Gastroesophageal sphincter (tissue), 4 donors: Measurements from ENCODE around the gene SPEF2. TPM values are rescaled to one million over a fixed set of nuclear protein-coding genes. Genes with fewer than 3 reads are reported as not detected.

Experiments
- ATAC-seq: fragments of 150-250 bp; one replicate; pipeline ENCODE4 v1.9.1; 2016; ENCODE audit warnings: mild to moderate bottlenecking, moderate library complexity
- H3K27ac ChIP-seq, 4 donors: fragments of 200-600 bp; sonication (generic) in 3 of 4; 1 replicate in 3 of 4; 2 replicates in 1 of 4; pipeline ENCODE4 v1.5.1; 2016 to 2019
- H3K27me3 ChIP-seq: fragments of 200-600 bp; sonication (generic); one replicate; pipeline ENCODE4 v1.5.1; 2019
- H3K36me3 ChIP-seq, 2 donors: fragments of 200-600 bp; sonication (generic); one replicate each; pipeline ENCODE4 v1.5.1; 2019; ENCODE audit warnings: control low read depth in 1 of 2
- H3K4me1 ChIP-seq, 3 donors: fragments of 200-600 bp; sonication (generic); 1 replicate in 2 of 3; 2 replicates in 1 of 3; pipeline ENCODE4 v1.5.1; 2016 to 2019; ENCODE audit warnings: control low read depth in 2 of 3
- H3K4me3 ChIP-seq, 2 donors: fragments of 200-600 bp; sonication (generic); one replicate each; pipeline ENCODE4 v1.5.1; 2019; ENCODE audit warnings: mild to moderate bottlenecking in 1 of 2, moderate library complexity in 1 of 2
- H3K9me3 ChIP-seq, 3 donors: fragments of 200-600 bp; sonication (generic); one replicate each; pipeline ENCODE4 v1.5.1; 2017 to 2019; ENCODE audit warnings: control low read depth in 2 of 3
- CTCF ChIP-seq, 4 experiments: fragments of 200-600 bp in 2 of 4; fragments of 450-650 bp in 2 of 4; sonication (generic) in 1 of 4; IDR thresholded peaks; one replicate each; pipeline ENCODE4 v1.5.1; 2017 to 2019; ENCODE audit warnings: antibody characterized with exemption in 4 of 4, mild to moderate bottlenecking in 2 of 4, moderate library complexity in 2 of 4
- EP300 ChIP-seq: sonication (generic); formaldehyde crosslinking; IDR thresholded peaks from one replicate; pipeline ENCODE4 v1.6.1; 2017; ENCODE audit warnings: antibody characterized with exemption, mild to moderate bottlenecking
- POLR2A ChIP-seq, 2 donors: fragments of 450-650 bp; IDR thresholded peaks; one replicate each; pipeline ENCODE4 v1.6.1; 2017; ENCODE audit warnings: antibody characterized with exemption in 2 of 2, mild to moderate bottlenecking in 2 of 2, moderate library complexity in 1 of 2
- POLR2AphosphoS5 ChIP-seq: sonication (generic); formaldehyde crosslinking; IDR thresholded peaks from one replicate; pipeline ENCODE4 v1.6.1; 2017; ENCODE audit warnings: antibody characterized with exemption
- WGBS, 2 donors: methylation state at CpG; one replicate each; pipeline ENCODE4 v1.1.5; 2018; ENCODE audit warnings: low coverage in 1 of 2; 5-methylcytosine and 5-hydroxymethylcytosine counted together
- total RNA-seq, 4 donors: library from RNA; depleted of rRNA; stranded (reverse); fragments of >200 nt; gene quantifications; one replicate each; pipeline ENCODE4 v1.1.0, GENCODE V29; 2016

SPEF2 gene
- total RNA-seq, 4 donors from 2014 or later = 2.1 to 5.8 (median 3.1) TPM

DNA sequence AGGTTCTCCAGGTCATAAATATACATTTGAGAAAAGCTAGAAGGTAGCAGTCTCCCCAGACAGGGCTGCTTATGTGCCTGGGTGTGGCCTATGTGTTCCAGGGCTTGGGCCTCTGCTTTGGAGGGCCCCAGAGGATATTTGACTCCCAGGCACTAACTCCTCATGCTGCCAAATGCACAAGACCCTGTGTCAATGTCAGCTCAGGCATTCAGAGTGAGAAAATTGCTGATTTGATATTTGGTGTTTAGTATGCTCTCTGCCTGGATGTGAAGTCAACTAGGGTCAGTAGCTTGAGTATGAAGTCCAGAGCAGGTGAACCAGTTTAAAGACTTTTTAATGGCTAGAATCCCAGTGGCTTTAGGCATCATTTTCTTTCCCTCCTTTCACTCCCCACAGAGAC, 181.5 kb downstream of the SPEF2 start:
- TF ChIP-seq EP300 (no peak), CTCF (IDR thresholded peaks at IDR 0.05) (no peak), POLR2AphosphoS5 (no peak), POLR2A (IDR thresholded peaks at IDR 0.05) (no peak)
- Histone ChIP-seq H3K36me3 (no peaks in the 10 kb centered on the region), H3K4me3 (no peak overlapping the region), H3K9me3 (no peaks in the 10 kb centered on the region), H3K4me1 (peaks cover 0 to 7% (median 0%) of the 10 kb centered on the region in 3 donors), H3K27ac (no peak overlapping the region), H3K27me3 (no peaks in the 10 kb centered on the region)
- ATAC-seq = no peak

GRCh38 chr5:35799753-35800152, 182.1 kb downstream of the SPEF2 start:
- H3K4me1 ChIP-seq = peaks cover 0 to 7% (median 0%) of the 10 kb centered on the region in 3 donors
- no peaks in the 10 kb centered on the region for H3K36me3 ChIP-seq
- TF ChIP-seq CTCF (IDR thresholded peaks at IDR 0.05) (no peak), POLR2AphosphoS5 (no peak), EP300 (no peak), POLR2A (IDR thresholded peaks at IDR 0.05) (no peak)
- H3K9me3 ChIP-seq = no peaks in the 10 kb centered on the region
- H3K27me3 ChIP-seq = no peaks in the 10 kb centered on the region
- H3K27ac ChIP-seq = no peak overlapping the region
- H3K4me3 ChIP-seq = no peak overlapping the region
- WGBS, 2 donors = 100% methylated on average over 1 of the region's 1 CpG; no CpG with 5 or more reads in 1 of the 2 donors
- no peak for ATAC-seq

GRCh38 chr5:35803191-35803651, 185.6 kb downstream of the SPEF2 start:
- TF ChIP-seq POLR2AphosphoS5 (no peak), POLR2A (IDR thresholded peaks at IDR 0.05) (no peak), EP300 (no peak), CTCF (IDR thresholded peaks at IDR 0.05) (no peak)
- peak; percentile 35 for ATAC-seq
- no peaks in the 10 kb centered on the region for H3K36me3 ChIP-seq
- no peaks in the 10 kb centered on the region for H3K9me3 ChIP-seq
- peaks cover 0 to 7% (median 0%) of the 10 kb centered on the region in 3 donors for H3K4me1 ChIP-seq
- no peak overlapping the region for H3K4me3 ChIP-seq
- H3K27ac ChIP-seq = no peak overlapping the region
- 28 to 50% methylated on average over 2 to 3 of the region's 4 CpGs for WGBS, 2 donors
- H3K27me3 ChIP-seq = no peaks in the 10 kb centered on the region

GRCh38 chr5:35804201-35804653, 186.6 kb downstream of the SPEF2 start:
- H3K4me1 ChIP-seq = peaks cover 0 to 7% (median 0%) of the 10 kb centered on the region in 3 donors
- no peak for ATAC-seq
- no peaks in the 10 kb centered on the region for H3K27me3 ChIP-seq
- H3K36me3 ChIP-seq = no peaks in the 10 kb centered on the region
- 29% methylated on average over 1 of the region's 1 CpG for WGBS, 2 donors
- H3K27ac ChIP-seq = no peak overlapping the region
- no peak overlapping the region for H3K4me3 ChIP-seq
- TF ChIP-seq POLR2A (IDR thresholded peaks at IDR 0.05) (no peak), CTCF (IDR thresholded peaks at IDR 0.05) (no peak), POLR2AphosphoS5 (no peak), EP300 (no peak)
- H3K9me3 ChIP-seq = no peaks in the 10 kb centered on the region

GRCh38 chr5:35804841-35805240, 187.2 kb downstream of the SPEF2 start:
- Histone ChIP-seq H3K9me3 (no peaks in the 10 kb centered on the region), H3K27ac (no peak overlapping the region), H3K4me1 (peaks cover 0 to 7% (median 0%) of the 10 kb centered on the region in 3 donors), H3K4me3 (no peak overlapping the region), H3K27me3 (no peaks in the 10 kb centered on the region), H3K36me3 (no peaks in the 10 kb centered on the region)
- no peak for ATAC-seq
- no peak for TF ChIP-seq POLR2AphosphoS5
- no peak for TF ChIP-seq CTCF (IDR thresholded peaks at IDR 0.05)
- TF ChIP-seq POLR2A (IDR thresholded peaks at IDR 0.05) = no peak
- TF ChIP-seq EP300 = no peak
